Heart left ventricle (tissue), 16 donors: ENCODE measurements around the gene SRGAP1. TPM values are rescaled to one million over a fixed set of nuclear protein-coding genes. Genes with fewer than 3 reads are reported as not detected.

ENCODE experiments used
- ATAC-seq, 4 donors: fragments of 200-7000 bp; cut with Tn5 transposase; one replicate each; pipeline ENCODE4 v1.9.1; 2020 to 2022; ENCODE audit warnings: moderate library complexity in 4 of 4, mild to moderate bottlenecking in 3 of 4, moderate number of reproducible peaks in 1 of 4
- DNase-seq, 5 donors: peaks; one replicate each; pipeline ENCODE4 v3.0.0-alpha.2; 2020
- H3K27ac ChIP-seq, 12 donors: fragments of 200-600 bp; sonication (generic) in 4 of 12; one replicate each; pipeline versions ENCODE4 v1.5.0 to v1.8.0; 2016 to 2022; ENCODE audit warnings: mild to moderate bottlenecking in 2 of 12
- H3K27me3 ChIP-seq, 9 donors: fragments of 200-600 bp; sonication (generic) in 2 of 9; one replicate each; pipeline versions ENCODE4 v1.5.1 to v1.8.0; 2016 to 2022; ENCODE audit warnings: mild to moderate bottlenecking in 3 of 9
- H3K36me3 ChIP-seq, 9 donors: fragments of 200-600 bp; sonication (generic) in 2 of 9; one replicate each; pipeline versions ENCODE4 v1.5.0 to v1.8.0; 2018 to 2022; ENCODE audit warnings: mild to moderate bottlenecking in 2 of 9
- H3K4me1 ChIP-seq, 12 donors: fragments of 200-600 bp; sonication (generic) in 4 of 12; one replicate each; pipeline versions ENCODE4 v1.5.0 to v1.8.0; 2016 to 2022; ENCODE audit warnings: mild to moderate bottlenecking in 3 of 12
- H3K4me3 ChIP-seq, 12 donors: fragments of 200-600 bp; sonication (generic) in 4 of 12; one replicate each; pipeline versions ENCODE4 v1.5.0 to v1.8.0; 2017 to 2022; ENCODE audit warnings: mild to moderate bottlenecking in 9 of 12, moderate library complexity in 4 of 12
- H3K9me3 ChIP-seq, 12 donors: fragments of 200-600 bp; sonication (generic) in 4 of 12; one replicate each; pipeline versions ENCODE4 v1.5.0 to v1.8.0; 2016 to 2022; ENCODE audit warnings: mild to moderate bottlenecking in 1 of 12
- POLR2A ChIP-seq, 2 donors: fragments of 450-650 bp; IDR thresholded peaks; one replicate each; pipeline ENCODE4 v1.6.1; 2017; ENCODE audit warnings: antibody characterized with exemption in 2 of 2, mild to moderate bottlenecking in 2 of 2, moderate library complexity in 2 of 2
- WGBS, 4 donors: extraction: QIAGEN DNeasy Blood & Tissue Kit in 2 of 4; methylation state at CpG; one replicate each; pipeline versions ENCODE4 v1.1.5 to v1.1.7; 2013 to 2018; 5-methylcytosine and 5-hydroxymethylcytosine counted together
- intact Hi-C, 10 donors: fragments of 100-400 bp; cut with DNase I; formaldehyde crosslinking; loops; one replicate each; pipeline versions ENCODE4 v1.11.1 to v1.14.2; 2022
- polyA plus RNA-seq, 2 donors: library from polyadenylated mRNA; stranded (reverse); fragments of 200-250 nt; gene quantifications; one replicate each; pipeline ENCODE4 v1.2.3, GENCODE V29; 2013
- total RNA-seq, 9 donors: library from RNA; depleted of rRNA in 2 of 9; stranded (reverse); fragments of >200 nt in 2 of 9; fragmentation: NEBNext Ultra II Directional in 3 of 9; extraction: Animal tissue kit (Norgen Biotek cat#: 25700) in 3 of 9; gene quantifications; one replicate each; pipeline versions ENCODE4 v1.1.0 to v1.2.4, GENCODE V29; 2016 to 2023
- TF ChIP-seq, protein P1 (sequence below), 12 donors: fragments of 200-600 bp; sonication (generic) in 4 of 12; IDR thresholded peaks; one replicate each; pipeline versions ENCODE4 v1.5.0 to v1.8.0; 2018 to 2022; ENCODE audit warnings: antibody characterized with exemption in 12 of 12, mild to moderate bottlenecking in 5 of 12
- donor health status: ischemic (EF 13 %, LVEDD 7.1; RV severe dilation, severe dysfunction).
- donor health status: healthy with polysubstance abuse.
- donor health status: DM: no; HTN: yes; CAD: no.
- donor health status: DM: no; HTN: no; CAD: no.
- donor health status: ischemic (EF 25% LVEDD 6.9; RV normal size, moderate dysfunction).
- donor health status: ischemic (EF 25% LVEDD 5.7; RV mildly dilated, moderate dysfunction).
- donor health status: healthy.
- donor health status: DM: yes; HTN: yes; CAD: no.
- donor health status: ischemic (EF 35%, LVEDD 5.7; RV mildly dilated, moderate dysfunction).
- donor health status: nonischemic (EF 11% LVEDD 7.7; RV severe dilation, severe dysfunction).
- donor health status: DM: yes; HTN: yes; CAD: no.
- donor health status: PGD.
- donor health status: ischemic (EF 29% LVEDD 5.4; RV normal size, mild dysfunction).
- donor health status: nonischemic (EF 23%, LVEDD 6.1; RV moderate dilation, normal function).

The SRGAP1 gene
- total and polyA plus RNA-seq, 11 donors = 1.3 to 10.6 (median 4.5) TPM

DNA sequence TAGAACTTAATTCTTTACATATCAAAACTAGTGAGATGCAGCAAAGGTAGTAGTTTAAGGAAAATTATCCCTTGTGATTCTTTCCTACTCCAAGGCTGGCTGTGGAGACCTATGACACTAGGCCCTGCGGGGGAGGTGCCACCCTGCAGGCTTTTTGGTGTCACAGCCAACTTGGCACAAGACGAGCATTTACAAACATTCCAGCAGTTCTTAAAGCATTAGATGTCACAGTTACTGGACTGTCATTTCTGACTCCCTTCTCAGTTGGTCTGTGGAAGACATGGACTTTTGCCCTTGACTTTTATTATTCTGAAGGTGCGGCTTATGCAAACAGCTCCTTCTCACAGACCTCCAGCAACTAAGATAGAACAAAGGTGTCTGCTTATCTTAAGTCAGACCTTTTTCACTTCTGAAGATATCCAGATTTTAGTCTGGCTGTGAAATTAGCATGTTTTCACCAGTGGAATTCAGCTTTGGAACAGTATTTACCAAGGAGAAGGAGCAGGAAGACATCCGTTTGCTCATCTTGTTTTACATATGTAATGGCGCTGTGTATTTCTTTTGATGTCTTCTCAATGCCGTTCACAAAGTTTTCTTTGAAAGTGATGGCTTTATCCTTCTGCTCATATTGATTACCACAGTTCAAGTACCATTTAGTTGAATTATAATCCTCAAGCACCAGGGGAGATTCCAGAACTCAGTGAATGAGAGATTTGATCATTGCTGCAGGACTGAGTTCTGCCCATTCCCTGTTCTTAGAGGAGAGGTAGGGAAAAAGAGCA, 17.9 kb downstream of the SRGAP1 start:
- H3K27ac ChIP-seq = peak overlapping the region in 8 of 12 donors; percentile 9 to 54 (median 44)
- DNase-seq = peak in 4 of 5 donors; percentile 35 to 44 (median 38)
- intact Hi-C loops = no loop called here
- peaks cover 0 to 19% (median 6%) of the 10 kb centered on the region in 12 donors for H3K4me1 ChIP-seq
- H3K36me3 ChIP-seq = no peaks in the 10 kb centered on the region
- peak; percentile 64 to 83 (median 79) for ATAC-seq
- H3K27me3 ChIP-seq = no peaks in the 10 kb centered on the region
- TF ChIP-seq, protein P1, sequence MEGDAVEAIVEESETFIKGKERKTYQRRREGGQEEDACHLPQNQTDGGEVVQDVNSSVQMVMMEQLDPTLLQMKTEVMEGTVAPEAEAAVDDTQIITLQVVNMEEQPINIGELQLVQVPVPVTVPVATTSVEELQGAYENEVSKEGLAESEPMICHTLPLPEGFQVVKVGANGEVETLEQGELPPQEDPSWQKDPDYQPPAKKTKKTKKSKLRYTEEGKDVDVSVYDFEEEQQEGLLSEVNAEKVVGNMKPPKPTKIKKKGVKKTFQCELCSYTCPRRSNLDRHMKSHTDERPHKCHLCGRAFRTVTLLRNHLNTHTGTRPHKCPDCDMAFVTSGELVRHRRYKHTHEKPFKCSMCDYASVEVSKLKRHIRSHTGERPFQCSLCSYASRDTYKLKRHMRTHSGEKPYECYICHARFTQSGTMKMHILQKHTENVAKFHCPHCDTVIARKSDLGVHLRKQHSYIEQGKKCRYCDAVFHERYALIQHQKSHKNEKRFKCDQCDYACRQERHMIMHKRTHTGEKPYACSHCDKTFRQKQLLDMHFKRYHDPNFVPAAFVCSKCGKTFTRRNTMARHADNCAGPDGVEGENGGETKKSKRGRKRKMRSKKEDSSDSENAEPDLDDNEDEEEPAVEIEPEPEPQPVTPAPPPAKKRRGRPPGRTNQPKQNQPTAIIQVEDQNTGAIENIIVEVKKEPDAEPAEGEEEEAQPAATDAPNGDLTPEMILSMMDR (IDR thresholded peaks at IDR 0.05) = no peak
- TF ChIP-seq POLR2A (IDR thresholded peaks at IDR 0.05) = no peak
- H3K9me3 ChIP-seq = no peaks in the 10 kb centered on the region
- 61 to 65% (median 64%) methylated on average over 6 of the region's 6 CpGs for WGBS, 4 donors
- no peak overlapping the region for H3K4me3 ChIP-seq

DNA sequence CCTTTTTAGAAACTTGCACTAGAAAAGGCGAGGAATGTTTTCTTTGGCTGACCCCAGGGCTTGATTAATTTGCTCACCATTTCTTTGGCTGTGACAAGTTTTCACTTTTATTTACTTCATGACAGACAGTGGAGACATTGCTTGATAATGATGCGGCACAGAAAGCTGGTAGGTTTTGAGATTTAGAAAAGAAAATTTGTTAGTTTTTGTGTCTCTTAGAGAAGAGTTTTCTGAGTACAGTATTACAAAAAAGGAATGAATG, 18.4 kb downstream of the SRGAP1 start:
- Histone ChIP-seq H3K36me3 (no peaks in the 10 kb centered on the region), H3K9me3 (no peaks in the 10 kb centered on the region), H3K4me3 (no peak overlapping the region), H3K4me1 (peaks cover 0 to 19% (median 6%) of the 10 kb centered on the region in 12 donors), H3K27ac (peak overlapping the region in 2 of 12 donors; percentile 51 to 53), H3K27me3 (no peaks in the 10 kb centered on the region)
- intact Hi-C loops = no loop called here
- DNase-seq = no peak
- no peak for TF ChIP-seq POLR2A (IDR thresholded peaks at IDR 0.05)
- TF ChIP-seq, protein P1 (IDR thresholded peaks at IDR 0.05) = no peak
- WGBS, 4 donors = 86 to 95% (median 93%) methylated on average over 2 of the region's 2 CpGs
- no peak for ATAC-seq

DNA sequence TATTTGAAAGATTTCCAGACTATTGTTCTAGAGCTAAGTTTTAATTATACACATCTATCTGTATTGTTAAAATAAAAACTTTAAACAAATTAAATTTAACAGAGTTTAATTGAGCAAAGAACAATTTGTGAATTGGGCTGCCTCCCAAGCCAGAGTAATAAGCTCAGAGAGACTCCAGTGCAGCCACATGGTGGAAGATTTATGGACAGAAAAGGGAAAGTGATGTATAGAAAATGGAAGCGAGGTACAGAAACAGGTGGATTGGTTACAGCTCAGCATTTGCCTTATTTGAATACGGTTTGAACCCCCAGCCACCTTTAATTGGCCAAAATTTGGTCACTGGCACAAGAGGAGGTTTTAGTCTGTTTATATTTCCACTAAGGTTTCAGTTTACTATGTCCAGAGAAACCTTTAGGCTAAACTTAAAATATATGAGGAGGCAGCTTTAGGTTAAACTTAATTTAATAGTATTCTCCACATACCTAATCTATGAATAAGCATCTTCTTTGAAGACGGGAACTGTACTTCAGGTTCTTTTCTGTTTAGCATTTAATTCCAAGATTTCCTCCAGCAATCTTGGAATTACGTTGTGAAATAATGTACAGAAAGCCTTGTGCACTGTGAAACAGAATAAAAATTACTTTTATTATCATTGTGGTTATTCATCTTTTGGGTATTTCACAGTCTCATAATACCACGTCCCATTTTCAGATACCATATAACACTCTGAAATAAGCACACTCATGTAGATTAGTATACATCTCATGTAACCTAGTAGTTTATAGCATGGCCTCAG, 19.4 kb downstream of the SRGAP1 start:
- intact Hi-C loops = no loop called here
- TF ChIP-seq, protein P1 (IDR thresholded peaks at IDR 0.05) = no peak
- TF ChIP-seq POLR2A (IDR thresholded peaks at IDR 0.05) = no peak

DNA sequence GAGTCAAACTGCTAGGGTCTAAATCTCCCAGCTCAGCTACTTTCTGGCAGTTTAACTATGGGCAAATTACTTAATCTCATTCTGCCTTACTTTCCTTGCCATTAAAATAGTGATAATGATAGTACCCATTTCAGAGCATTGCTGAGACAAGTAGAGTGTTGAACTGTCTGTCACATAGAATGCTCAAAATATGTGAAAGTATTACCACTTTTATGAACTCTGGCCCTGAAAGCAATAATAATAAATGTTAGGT, 19.9 kb downstream of the SRGAP1 start:
- DNase-seq (no peak), ATAC-seq (no peak)
- intact Hi-C loops = no loop called here
- H3K4me3 ChIP-seq = no peak overlapping the region
- H3K4me1 ChIP-seq = peaks cover 0 to 19% (median 7%) of the 10 kb centered on the region in 12 donors
- H3K27ac ChIP-seq = no peak overlapping the region
- H3K27me3 ChIP-seq = no peaks in the 10 kb centered on the region
- H3K9me3 ChIP-seq = no peaks in the 10 kb centered on the region
- H3K36me3 ChIP-seq = no peaks in the 10 kb centered on the region
- TF ChIP-seq, protein P1 (IDR thresholded peaks at IDR 0.05) = no peak
- TF ChIP-seq POLR2A (IDR thresholded peaks at IDR 0.05) = no peak

More for the DNA sequence above, 19.4 kb downstream of the SRGAP1 start:
- H3K27me3 ChIP-seq = no peaks in the 10 kb centered on the region
- H3K27ac ChIP-seq = no peak overlapping the region
- H3K36me3 ChIP-seq = no peaks in the 10 kb centered on the region
- DNase-seq = no peak
- no peak for ATAC-seq
- WGBS, 4 donors = 92 to 95% (median 93%) methylated on average over 5 of the region's 5 CpGs
- no peak overlapping the region for H3K4me3 ChIP-seq
- peaks cover 0 to 19% (median 6%) of the 10 kb centered on the region in 12 donors for H3K4me1 ChIP-seq
- no peaks in the 10 kb centered on the region for H3K9me3 ChIP-seq
